GM12801 (cell line): ENCODE results near the gene OGDH.

Experiments used
- TF ChIP-seq, protein P1 (sequence below): IDR thresholded peaks from one replicate; pipeline ENCODE4 v1.5.1; 2011; ENCODE audit warnings: control low read depth; ENCODE audit not compliant: insufficient read length; ENCODE audit errors: extremely low read depth

Gene OGDH

DNA sequence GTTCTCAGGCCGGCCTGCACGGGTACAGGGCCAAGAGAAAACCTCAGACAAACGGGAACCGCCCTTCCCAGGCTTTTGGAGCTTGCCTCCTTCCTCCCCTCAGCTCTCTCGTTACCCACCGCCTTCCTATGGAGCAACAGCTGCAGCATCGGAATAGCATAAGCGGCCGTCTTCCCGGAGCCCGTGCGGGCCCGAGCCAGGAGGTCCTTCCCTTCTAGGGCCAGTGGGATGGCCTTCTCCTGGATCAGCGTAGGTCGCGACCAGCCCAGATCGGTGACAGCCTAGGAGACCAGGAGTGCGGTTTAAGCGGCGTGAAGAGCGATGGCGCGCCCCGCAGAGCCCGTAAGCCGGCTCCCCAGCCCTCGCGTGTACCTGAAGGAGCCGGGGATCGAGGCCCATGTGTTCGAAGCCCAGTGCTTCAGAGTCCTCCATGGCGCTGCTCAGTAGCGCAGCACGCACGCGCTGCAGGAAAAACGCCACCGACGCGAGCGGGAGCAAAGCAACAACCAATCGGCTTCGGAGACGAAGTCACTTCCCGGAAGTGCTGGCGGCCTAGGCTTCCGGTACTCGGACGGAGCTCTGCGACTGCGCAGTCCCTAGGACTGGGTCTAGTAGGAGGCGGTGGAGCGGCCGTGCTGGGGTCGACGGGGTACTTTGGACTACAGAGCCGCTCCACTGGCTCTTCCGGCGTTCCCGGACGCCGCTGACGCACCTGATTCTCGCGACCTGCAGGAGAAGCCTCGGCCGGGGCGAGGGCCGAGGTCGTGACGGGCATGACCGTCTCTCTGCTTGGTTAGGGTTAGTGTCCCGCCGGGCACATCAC, 32.8 kb upstream of the OGDH start, which contains the start of gene DDX56:
Gene DDX56 (minus strand): TSS at position 445 of the 823 bp plus-strand sequence. CDS start 13 bp downstream, at position 432.
- TF ChIP-seq, protein P1, sequence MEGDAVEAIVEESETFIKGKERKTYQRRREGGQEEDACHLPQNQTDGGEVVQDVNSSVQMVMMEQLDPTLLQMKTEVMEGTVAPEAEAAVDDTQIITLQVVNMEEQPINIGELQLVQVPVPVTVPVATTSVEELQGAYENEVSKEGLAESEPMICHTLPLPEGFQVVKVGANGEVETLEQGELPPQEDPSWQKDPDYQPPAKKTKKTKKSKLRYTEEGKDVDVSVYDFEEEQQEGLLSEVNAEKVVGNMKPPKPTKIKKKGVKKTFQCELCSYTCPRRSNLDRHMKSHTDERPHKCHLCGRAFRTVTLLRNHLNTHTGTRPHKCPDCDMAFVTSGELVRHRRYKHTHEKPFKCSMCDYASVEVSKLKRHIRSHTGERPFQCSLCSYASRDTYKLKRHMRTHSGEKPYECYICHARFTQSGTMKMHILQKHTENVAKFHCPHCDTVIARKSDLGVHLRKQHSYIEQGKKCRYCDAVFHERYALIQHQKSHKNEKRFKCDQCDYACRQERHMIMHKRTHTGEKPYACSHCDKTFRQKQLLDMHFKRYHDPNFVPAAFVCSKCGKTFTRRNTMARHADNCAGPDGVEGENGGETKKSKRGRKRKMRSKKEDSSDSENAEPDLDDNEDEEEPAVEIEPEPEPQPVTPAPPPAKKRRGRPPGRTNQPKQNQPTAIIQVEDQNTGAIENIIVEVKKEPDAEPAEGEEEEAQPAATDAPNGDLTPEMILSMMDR = no peak

DNA sequence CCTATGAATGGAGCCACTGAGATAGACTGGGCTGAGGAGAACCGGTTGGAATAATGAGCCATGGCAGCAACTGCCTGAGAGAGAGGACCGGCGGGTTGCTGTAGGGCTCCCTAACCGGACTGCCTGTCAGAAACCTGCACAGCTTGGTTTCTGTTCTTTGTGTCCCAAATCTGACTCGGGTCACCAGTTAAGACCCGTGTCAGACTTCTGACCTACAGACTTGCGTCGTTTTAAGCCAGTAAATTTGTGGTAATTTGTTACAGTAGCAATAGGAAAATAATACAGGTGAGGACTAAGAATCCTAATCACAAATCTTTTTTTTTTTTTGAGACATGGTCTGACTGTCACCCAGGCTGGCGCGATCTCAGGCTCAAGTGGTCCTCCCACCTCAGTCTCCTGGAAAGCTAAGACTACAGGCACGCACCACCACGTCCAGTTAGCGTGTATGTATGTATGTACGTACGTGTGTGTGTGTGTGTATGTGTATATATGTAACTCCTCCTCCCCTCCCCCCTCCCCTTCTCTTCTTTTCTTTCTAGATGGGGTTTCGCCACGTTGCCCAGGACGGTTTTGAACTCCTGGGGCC, 32.0 kb upstream of the OGDH start:
- TF ChIP-seq, protein P1 = no peak

DNA sequence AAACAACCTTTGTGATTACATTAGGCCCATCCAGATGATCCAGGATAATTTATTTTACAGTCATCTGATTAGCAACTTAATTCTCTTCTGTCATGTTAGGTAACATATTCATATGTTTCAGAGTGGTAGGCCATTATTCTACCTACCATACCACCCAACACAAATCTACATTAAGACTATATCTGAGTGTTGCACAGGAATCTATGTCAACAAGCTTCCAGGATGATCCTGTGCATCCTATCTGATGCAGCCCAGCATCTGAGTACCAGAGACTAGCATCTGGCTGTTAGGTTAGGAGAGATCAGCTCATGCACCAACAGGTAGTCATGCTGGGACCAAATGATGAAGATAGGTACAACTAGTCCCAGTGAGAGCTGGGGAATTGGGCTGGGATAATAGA, 31.4 kb upstream of the OGDH start:
- TF ChIP-seq, protein P1 = no peak

DNA sequence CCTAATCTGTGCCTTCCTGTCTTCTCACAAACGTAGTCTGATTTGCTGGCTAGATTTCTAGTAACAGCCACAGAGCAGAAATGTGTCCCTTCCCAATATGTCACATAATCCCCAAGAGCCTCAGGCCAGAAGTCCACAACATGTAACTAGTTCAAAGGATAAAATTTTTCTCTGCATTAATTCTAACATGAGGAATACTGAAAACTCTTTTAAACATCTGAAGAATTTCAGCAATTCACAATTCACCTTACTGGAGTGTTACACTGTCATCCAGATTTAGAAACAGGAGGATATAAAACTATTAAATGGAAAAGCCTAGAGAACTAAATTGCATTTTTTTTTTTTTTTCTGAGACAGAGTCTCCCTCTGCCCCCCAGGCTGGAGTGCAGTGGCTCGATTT, 30.2 kb upstream of the OGDH start:
- TF ChIP-seq, protein P1 = no peak

DNA sequence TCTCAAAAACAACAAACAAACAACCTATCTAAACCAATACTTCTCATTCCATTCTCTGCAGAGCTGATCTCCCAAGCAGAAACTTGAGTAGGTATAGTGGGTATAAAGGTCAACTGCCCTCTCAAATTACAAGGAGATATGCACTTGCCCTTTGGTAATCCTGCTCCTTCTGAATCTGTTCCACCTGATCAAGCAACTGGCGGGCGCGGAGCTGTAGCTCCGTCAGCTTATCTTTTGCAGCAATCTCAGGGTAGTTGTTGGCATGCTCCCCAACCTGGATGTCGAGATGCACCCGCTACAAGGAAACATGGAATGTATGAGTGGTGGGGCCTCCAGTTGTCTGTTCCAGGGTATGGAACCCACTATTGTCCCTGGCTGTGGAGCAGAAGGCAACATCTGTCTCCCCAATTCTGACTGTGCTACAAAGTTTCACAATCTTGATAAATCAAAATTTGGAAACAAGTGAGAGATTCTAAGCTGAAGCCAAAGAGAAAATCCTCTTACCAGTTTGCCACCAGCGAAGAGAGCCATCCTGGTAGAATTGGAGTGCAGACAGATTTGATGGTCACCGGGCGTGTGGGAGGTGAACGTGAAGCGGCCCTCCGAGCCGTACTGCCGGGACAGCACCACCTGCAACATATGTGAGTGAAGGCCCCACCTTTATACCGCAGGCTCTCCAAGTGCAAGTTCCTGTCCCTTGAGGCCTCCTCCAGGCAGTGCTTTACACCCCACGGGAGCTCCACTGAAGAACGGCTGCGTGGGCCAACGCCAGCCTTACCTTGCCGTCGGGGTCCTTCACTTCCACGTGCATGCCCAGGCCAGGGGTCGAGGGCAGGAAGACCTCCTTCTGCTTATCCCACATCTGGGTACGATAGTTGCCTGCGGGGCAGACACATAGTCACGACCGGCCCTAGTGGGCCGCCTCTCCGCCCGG, 25.2 kb upstream of the OGDH start:
- TF ChIP-seq, protein P1 = no peak

DNA sequence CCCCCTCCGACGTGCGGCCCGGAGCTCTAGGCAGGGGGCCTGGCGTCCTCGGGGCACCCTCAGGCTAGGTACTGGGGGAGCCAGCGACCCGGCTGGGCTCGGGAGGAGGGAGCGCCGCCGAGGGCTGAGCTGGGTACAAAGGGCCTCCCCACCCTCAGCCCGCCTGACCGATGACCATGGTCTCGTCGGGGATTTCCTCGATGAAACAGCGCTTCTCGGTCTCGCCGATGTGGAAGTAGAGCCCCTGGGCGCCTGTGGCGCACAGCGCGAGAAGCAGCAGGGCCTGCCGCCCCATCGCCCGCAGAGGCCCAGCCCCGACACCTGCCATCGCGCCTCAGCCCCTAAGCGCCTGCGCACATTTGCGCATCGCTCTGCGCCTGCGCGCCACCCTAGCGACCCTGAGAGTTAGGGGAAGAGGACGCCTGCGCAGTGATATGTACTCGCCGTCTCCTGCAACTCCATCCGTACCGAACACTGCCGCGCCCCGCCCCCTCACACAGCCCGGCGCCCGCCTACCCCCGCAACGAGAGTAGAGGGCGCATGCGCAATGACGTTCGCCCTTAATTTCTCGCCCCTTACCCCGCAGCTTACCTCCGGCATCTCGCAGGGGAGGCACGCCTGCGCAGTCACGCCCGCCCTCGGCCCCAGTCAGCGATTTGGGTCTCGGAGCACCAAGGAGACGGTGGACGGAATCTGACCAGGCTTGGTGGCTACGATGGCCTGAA, 24.4 kb upstream of the OGDH start, which contains the start of gene TMED4:
Gene TMED4 (minus strand): TSS at position 353 of the 725 bp plus-strand sequence. CDS start 25 bp downstream, at position 328.
- TF ChIP-seq, protein P1 = no peak
